K562 (cell line): ENCODE data around the gene FXYD1. TPM values are rescaled to one million over a fixed set of nuclear protein-coding genes. Genes with fewer than 3 reads are reported as not detected.

Source experiments
- ATAC-seq: fragments of 200-7000 bp; cut with Tn5 transposase; 3 replicates; pipeline ENCODE4 v1.9.1; 2020; ENCODE audit warnings: moderate library complexity
- BruUV-seq: library from RNA; stranded (reverse); fragments of 400-500 nt; replicated peaks from 2 replicates; lab custom pipeline; 2021; lab: Mats Ljungman, UMichigan
- CTCF ChIA-PET: fragments of 300-600 bp; formaldehyde crosslinking; extraction: SDS; loops from one replicate; lab custom pipeline; 2021; ENCODE audit warnings: low intra/inter-chr PET ratio; lab: Yijun Ruan, JAX
- POLR2A ChIA-PET: fragments of 300-600, 350-650 bp; sonication (Branson Sonifier 250); formaldehyde crosslinking; extraction: SDS; loops from one replicate; lab custom pipeline; 2021; ENCODE audit warnings: antibody characterized with exemption, inconsistent platforms; lab: Yijun Ruan, JAX
- DNase-seq, 4 experiments: peaks; one replicate each; pipeline versions ENCODE4 v3.0.0 to v3.0.0-alpha.2; 2011 to 2018; ENCODE audit warnings: low spot score in 3 of 4, mixed read lengths in 3 of 4; ENCODE audit errors: extremely low read depth in 1 of 4
- FAIRE-seq: peaks from 2 replicates; lab custom pipeline; 2011; peaks lifted over from hg19 to GRCh38; lab: Jason Lieb, UNC
- H2AFZ ChIP-seq: 2 replicates; pipeline ENCODE4 v1.6.0; 2011; ENCODE audit warnings: low read depth, low read length, control low read depth, inconsistent platforms
- H3K27ac ChIP-seq: fragments of 200-600 bp; 3 replicates; pipeline ENCODE4 v1.8.0; 2011; ENCODE audit warnings: low read depth, mild to moderate bottlenecking, control low read depth, inconsistent platforms, low read length, moderate library complexity, mixed read lengths; ENCODE audit errors: extremely low read depth
- H3K27me3 ChIP-seq, 2 experiments: fragments of 300-600 bp in 1 of 2; 2 replicates in 1 of 2; 3 replicates in 1 of 2; pipeline versions ENCODE4 v1.6.0 to v1.8.0; 2011; ENCODE audit warnings: inconsistent platforms in 2 of 2, low read length in 2 of 2, mild to moderate bottlenecking in 1 of 2, mixed read lengths in 1 of 2, moderate library complexity in 1 of 2; ENCODE audit not compliant: control insufficient read depth in 2 of 2, insufficient read depth in 2 of 2
- H3K36me3 ChIP-seq: fragments of 300-600 bp; 3 replicates; pipeline ENCODE4 v1.8.0; 2011; ENCODE audit warnings: mild to moderate bottlenecking, low read length, inconsistent platforms; ENCODE audit not compliant: control insufficient read depth, insufficient read depth
- H3K4me1 ChIP-seq, 2 experiments: fragments of 200-600 bp in 1 of 2; replicated peaks in 1 of 2; 2 replicates in 1 of 2; 3 replicates in 1 of 2; pipeline versions ENCODE4 v1.5.1 to v1.8.0; 2011; ENCODE audit warnings: inconsistent platforms in 2 of 2, low read length in 2 of 2, mild to moderate bottlenecking in 1 of 2, mixed read lengths in 1 of 2, moderate library complexity in 1 of 2; ENCODE audit not compliant: control insufficient read depth in 2 of 2, insufficient read depth in 2 of 2
- H3K4me2 ChIP-seq: 2 replicates; pipeline ENCODE4 v1.6.1; 2011; ENCODE audit warnings: low read length, control low read depth, inconsistent platforms, mixed read lengths; ENCODE audit not compliant: insufficient read depth
- H3K4me3 ChIP-seq: fragments of 200-600 bp; sonication (generic), shearing (Covaris generic); 2 replicates; pipeline ENCODE4 v1.5.1; 2016; ENCODE audit warnings: control low read depth, inconsistent platforms
- H3K79me2 ChIP-seq: fragments of 200-600 bp; 3 replicates; pipeline ENCODE4 v1.8.0; 2011; ENCODE audit warnings: low read length, inconsistent platforms; ENCODE audit not compliant: control insufficient read depth, insufficient read depth
- H3K9ac ChIP-seq, 2 experiments: 2 replicates each; pipeline versions ENCODE4 v1.6.0 to v1.6.1; 2011; ENCODE audit warnings: low read depth in 2 of 2, low read length in 2 of 2, control low read depth in 1 of 2, inconsistent platforms in 1 of 2, mild to moderate bottlenecking in 1 of 2, mixed read lengths in 1 of 2; ENCODE audit not compliant: insufficient read depth in 1 of 2
- H3K9me1 ChIP-seq: one replicate; pipeline ENCODE4 v1.6.0; 2011; ENCODE audit warnings: inconsistent platforms, mild to moderate bottlenecking, low read length, moderate library complexity; ENCODE audit not compliant: control insufficient read depth, insufficient read depth
- H3K9me3 ChIP-seq: replicated peaks from 2 replicates; pipeline ENCODE4 v1.5.1; 2011; ENCODE audit warnings: low read depth, low read length, inconsistent platforms; ENCODE audit not compliant: control insufficient read depth, insufficient read depth
- H4K20me1 ChIP-seq: replicated peaks from 2 replicates; pipeline ENCODE4 v1.6.1; 2011; ENCODE audit warnings: low read length, inconsistent platforms, mixed read lengths; ENCODE audit not compliant: control insufficient read depth, insufficient read depth
- ZNF253 ChIP-seq: fragments of 250-450 bp; sonication (Bioruptor Pico); conservative IDR thresholded peaks from 2 replicates; pipeline ENCODE4 v1.6.1; 2021; ENCODE audit warnings: mild to moderate bottlenecking
- WGBS: fragments of 100-300 bp; shearing (Covaris generic); methylation state at CpG from one replicate; pipeline ENCODE4 v1.1.6; 2016; ENCODE audit warnings: low coverage, mixed read lengths; ENCODE audit not compliant: insufficient coverage; ENCODE audit errors: missing lambda C conversion rate; 5-methylcytosine and 5-hydroxymethylcytosine counted together
- in situ Hi-C: fragments of 300-500 bp; cut with MboI; formaldehyde crosslinking; loops from 4 replicates; pipeline ENCODE4 v1.15.0; 2018; ENCODE audit warnings: inconsistent platforms, mixed read lengths
- intact Hi-C: fragments of 100-400 bp; cut with micrococcal nuclease; formaldehyde crosslinking; loops from 2 replicates; pipeline ENCODE4 v1.14.2; 2022
- polyA plus RNA-seq, 8 experiments: library from polyadenylated mRNA; depleted of rRNA in 4 of 8; stranded (reverse) in 5 of 8; unstranded in 3 of 8; fragments of >200 nt; fragmentation: Nextera tagmentation in 2 of 8; fragmentation: Illumina TruSeq in 1 of 8; extraction: Ambion mirVana in 2 of 8; extraction: Trizol in 1 of 8; gene quantifications; 2 replicates each; pipeline versions ENCODE4 v1.2.1 to v1.2.3, GENCODE V29; 2011 to 2014; ENCODE audit warnings: inconsistent platforms in 1 of 8, missing spikeins in 1 of 8
- total RNA-seq, 7 experiments: library from RNA; depleted of rRNA in 6 of 7; stranded (reverse); fragments of >200 nt in 6 of 7; fragmentation: Illumina TruSeq in 2 of 7; extraction: Trizol in 2 of 7; gene quantifications; 2 replicates each; pipeline versions ENCODE4 v1.2.1 to v1.2.3, GENCODE V29; 2011 to 2021; ENCODE audit warnings: low replicate concordance in 1 of 7
- TF ChIP-seq, protein P1 (sequence below): fragments of 250-450 bp; sonication (Bioruptor Pico); IDR thresholded peaks from 2 replicates; pipeline ENCODE4 v1.8.0; 2022; ENCODE audit warnings: inconsistent platforms
- TF ChIP-seq, protein P2 (sequence below), 2 experiments: fragments of 450-650 bp in 1 of 2; sonication (generic) in 1 of 2; formaldehyde crosslinking in 1 of 2; IDR thresholded peaks in 1 of 2; conservative IDR thresholded peaks in 1 of 2; 2 replicates each; pipeline versions ENCODE4 v1.6.1 to v1.8.1; 2016 to 2023; ENCODE audit warnings: mild to moderate bottlenecking in 2 of 2, moderate library complexity in 2 of 2, inconsistent platforms in 1 of 2, missing genetic modification reagents in 1 of 2

FXYD1 gene
- total and polyA plus RNA-seq, 9 of the 15 experiments (the other 6 are each of a cell fraction or from before 2014, with no cell fraction given), result 0.40 to 3.2 (median 1.8) TPM; not detected in 3

DNA sequence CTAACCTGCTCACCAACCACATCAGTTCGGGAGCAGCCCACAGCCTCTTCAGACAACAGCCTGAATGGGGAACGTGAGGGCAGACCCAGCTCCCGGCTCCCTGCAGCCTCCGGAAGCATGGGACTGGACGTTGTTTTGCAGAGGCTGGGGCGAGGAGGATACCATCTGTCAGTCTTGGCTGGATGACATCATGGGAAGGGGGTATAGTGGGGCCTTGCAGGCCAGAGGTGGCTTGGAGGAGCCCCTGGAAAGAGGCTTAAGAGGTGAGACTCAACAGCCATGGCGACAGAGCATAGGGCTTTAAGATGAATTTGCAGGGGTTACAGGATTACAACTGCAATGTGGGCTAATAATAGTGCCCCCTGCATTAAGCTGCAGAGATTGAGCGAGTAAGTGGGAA is 21.5 kb upstream of the FXYD1 start:
- Histone ChIP-seq H4K20me1 (no peaks in the 10 kb centered on the region), H2AFZ (no peak overlapping the region), H3K27me3 (peaks cover 0 to 21% of the 10 kb centered on the region in 2 experiments; a peak in 4 of 5 replicates), H3K4me3 (no peak overlapping the region), H3K9me1 (no peaks in the 10 kb centered on the region), H3K4me2 (no peak overlapping the region), H3K9me3 (no peaks in the 10 kb centered on the region), H3K36me3 (no peaks in the 10 kb centered on the region), H3K27ac (no peak overlapping the region), H3K79me2 (no peaks in the 10 kb centered on the region), H3K9ac (0 out of 4 replicates have a peak overlapping the region, but pooled peaks of 1 of the 2 experiments have one; percentile 11), H3K4me1 (peaks cover 9 to 44% of the 10 kb centered on the region in 2 experiments; a peak in 4 of 5 replicates)
- FAIRE-seq, result no peak
- ChIA-PET CTCF (no interaction called here), POLR2A (interaction anchor here (0.7 kb wide), 1 partner anchor 25 kb away, joined by 4 read pairs; no protein-coding TSS in a partner anchor)
- 10% methylated on average over 8 of the region's 8 CpGs for WGBS
- TF ChIP-seq, protein P1, sequence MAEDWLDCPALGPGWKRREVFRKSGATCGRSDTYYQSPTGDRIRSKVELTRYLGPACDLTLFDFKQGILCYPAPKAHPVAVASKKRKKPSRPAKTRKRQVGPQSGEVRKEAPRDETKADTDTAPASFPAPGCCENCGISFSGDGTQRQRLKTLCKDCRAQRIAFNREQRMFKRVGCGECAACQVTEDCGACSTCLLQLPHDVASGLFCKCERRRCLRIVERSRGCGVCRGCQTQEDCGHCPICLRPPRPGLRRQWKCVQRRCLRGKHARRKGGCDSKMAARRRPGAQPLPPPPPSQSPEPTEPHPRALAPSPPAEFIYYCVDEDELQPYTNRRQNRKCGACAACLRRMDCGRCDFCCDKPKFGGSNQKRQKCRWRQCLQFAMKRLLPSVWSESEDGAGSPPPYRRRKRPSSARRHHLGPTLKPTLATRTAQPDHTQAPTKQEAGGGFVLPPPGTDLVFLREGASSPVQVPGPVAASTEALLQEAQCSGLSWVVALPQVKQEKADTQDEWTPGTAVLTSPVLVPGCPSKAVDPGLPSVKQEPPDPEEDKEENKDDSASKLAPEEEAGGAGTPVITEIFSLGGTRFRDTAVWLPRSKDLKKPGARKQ (CRISPR knock-in tag), result no peak
- TF ChIP-seq, protein P2, sequence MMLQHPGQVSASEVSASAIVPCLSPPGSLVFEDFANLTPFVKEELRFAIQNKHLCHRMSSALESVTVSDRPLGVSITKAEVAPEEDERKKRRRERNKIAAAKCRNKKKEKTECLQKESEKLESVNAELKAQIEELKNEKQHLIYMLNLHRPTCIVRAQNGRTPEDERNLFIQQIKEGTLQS (IDR thresholded peaks at IDR 0.05), result peak; percentile 33; the same call in 1 of the 2 replicates
- TF ChIP-seq, protein P2 (CRISPR knock-in tag; conservative IDR thresholded peaks at IDR 0.05), result no peak
- TF ChIP-seq ZNF253 (CRISPR knock-in tag), result no peak
- ATAC-seq, result no peak
- no peak for DNase-seq
- BruUV-seq, result no TSS peak
- in situ Hi-C loops (no loop called here), intact Hi-C loops (no loop called here)
